CD4-positive, alpha-beta T cell treated with Interleukin-15 for 1 hour (primary cell): ENCODE results near the gene SH3GL1.

Source experiments
- DNase-seq: peaks from one replicate; pipeline ENCODE4 v3.0.0-alpha.2; 2020

SH3GL1 gene

GRCh38 chr19:4396949-4397783 lies 3.2 kb downstream of the SH3GL1 start:
- DNase-seq: no peak

- DNase-seq: no peak
Observed at GRCh38 chr19:4393947-4394590, 6.3 kb downstream of the SH3GL1 start.

GRCh38 chr19:4391701-4392483 lies 8.5 kb downstream of the SH3GL1 start:
- no peak for DNase-seq

GRCh38 chr19:4391306-4391693 lies 9.0 kb downstream of the SH3GL1 start:
- DNase-seq: no peak

GRCh38 chr19:4390567-4391305 lies 9.6 kb downstream of the SH3GL1 start:
- no peak for DNase-seq

- DNase-seq: no peak
Observed at GRCh38 chr19:4390017-4390566, 10.3 kb downstream of the SH3GL1 start.

- no peak for DNase-seq
Observed at GRCh38 chr19:4389511-4390016, 10.8 kb downstream of the SH3GL1 start.

- no peak for DNase-seq
Observed at GRCh38 chr19:4389064-4389375, 11.3 kb downstream of the SH3GL1 start.

- no peak for DNase-seq
Observed at GRCh38 chr19:4388337-4389063, 11.8 kb downstream of the SH3GL1 start.

- no peak for DNase-seq
Observed at GRCh38 chr19:4386041-4386782, 14.1 kb downstream of the SH3GL1 start.

- no peak for DNase-seq
Observed at GRCh38 chr19:4385291-4386040, 14.9 kb downstream of the SH3GL1 start.

- peak; percentile 59 for DNase-seq
Observed at GRCh38 chr19:4380254-4380727, 20.1 kb downstream of the SH3GL1 start.

- peak; percentile 39 for DNase-seq
Observed at GRCh38 chr19:4379383-4380253, 20.7 kb downstream of the SH3GL1 start.

- no peak for DNase-seq
Observed at GRCh38 chr19:4378886-4379285, 21.5 kb downstream of the SH3GL1 start.

- no peak for DNase-seq
Observed at GRCh38 chr19:4376991-4377781, 23.2 kb downstream of the SH3GL1 start.

GRCh38 chr19:4376671-4376990 lies 23.7 kb downstream of the SH3GL1 start:
- no peak for DNase-seq

GRCh38 chr19:4376028-4376670 lies 24.2 kb downstream of the SH3GL1 start:
- no peak for DNase-seq
